Measurements from ENCODE around the gene MATN3. TPM values are rescaled to one million over a fixed set of nuclear protein-coding genes. Genes with fewer than 3 reads are reported as not detected.

MATN3 gene
- polyA plus RNA-seq, 1 donor (not counting 4 experiments of a cell fraction or from before 2014, with no cell fraction given) = 1.4 TPM

GRCh38 chr2:20016346-20016745, 3.9 kb upstream of the MATN3 start:
- H3K79me2 ChIP-seq (ENCODE audit: control insufficient read depth, insufficient read depth, low read length) = no peaks in the 10 kb centered on the region
- no peak overlapping the region for H2AFZ ChIP-seq (ENCODE audit: control insufficient read depth, low read length)
- dilution Hi-C loops (cut with MboI; ENCODE audit: extremely low pct_ligation_motif_present, low sequenced_read_pairs) = no loop called here
- H3K27ac ChIP-seq (ENCODE audit: control insufficient read depth, insufficient read depth, low read length) = no peak overlapping the region
- H3K4me1 ChIP-seq (ENCODE audit: control insufficient read depth, extremely low read depth, insufficient read depth, low read length) = peaks cover 8% of the 10 kb centered on the region
- no peaks in the 10 kb centered on the region for H3K9me3 ChIP-seq (ENCODE audit: control insufficient read depth, low read depth, low read length)
- no peaks in the 10 kb centered on the region for H3K9me1 ChIP-seq (ENCODE audit: control insufficient read depth, extremely low read depth, insufficient read depth, low read length)
- TF ChIP-seq CTCF (optimal IDR thresholded peaks at IDR 0.05 in 1 of 3, IDR thresholded peaks at IDR 0.05 in 1 of 3, conservative IDR thresholded peaks at IDR 0.05 in 1 of 3; ENCODE audit: extremely low read depth in 1 of 3, insufficient read depth in 2 of 3, low read length in 3 of 3) (peak in 1 of 3 experiments; percentile 14), EZH2 (IDR thresholded peaks at IDR 0.05; ENCODE audit: low read length) (no peak)
- DNase-seq (ENCODE audit: low read depth, low spot score) = no peak
- FAIRE-seq = no peak
- no peaks in the 10 kb centered on the region for H3K36me3 ChIP-seq (ENCODE audit: control insufficient read depth in 2 of 2, extremely low read depth in 1 of 2, insufficient read depth in 2 of 2, low read length in 2 of 2)
- H3K4me3 ChIP-seq (ENCODE audit: control insufficient read depth in 2 of 3, extremely low read depth in 1 of 3, insufficient read depth in 2 of 3, low read depth in 1 of 3, low read length in 3 of 3) = no peak overlapping the region
- H3K27me3 ChIP-seq (ENCODE audit: control insufficient read depth, extremely low read depth, insufficient read depth, low read length) = peaks cover 5% of the 10 kb centered on the region
- no peak overlapping the region for H3K4me2 ChIP-seq (ENCODE audit: control insufficient read depth, extremely low read depth, insufficient read depth, low read depth, low read length)
- no peak overlapping the region for H3K9ac ChIP-seq (ENCODE audit: control insufficient read depth, extremely low read depth, insufficient read depth, low read length)
- H4K20me1 ChIP-seq (ENCODE audit: control insufficient read depth, extremely low read depth, insufficient read depth, low read length) = no peaks in the 10 kb centered on the region

GRCh38 chr2:20015482-20016083, 3.1 kb upstream of the MATN3 start:
- no peak for FAIRE-seq
- H3K4me2 ChIP-seq (ENCODE audit: control insufficient read depth, extremely low read depth, insufficient read depth, low read depth, low read length) = no peak overlapping the region

More at GRCh38 chr2:20015482-20016083, 3.1 kb upstream of the MATN3 start:
- H3K36me3 ChIP-seq (ENCODE audit: control insufficient read depth in 2 of 2, extremely low read depth in 1 of 2, insufficient read depth in 2 of 2, low read length in 2 of 2) = no peaks in the 10 kb centered on the region
- no peak overlapping the region for H3K27ac ChIP-seq (ENCODE audit: control insufficient read depth, insufficient read depth, low read length)
- H3K79me2 ChIP-seq (ENCODE audit: control insufficient read depth, insufficient read depth, low read length) = no peaks in the 10 kb centered on the region
- H2AFZ ChIP-seq (ENCODE audit: control insufficient read depth, low read length) = no peak overlapping the region
- H3K9ac ChIP-seq (ENCODE audit: control insufficient read depth, extremely low read depth, insufficient read depth, low read length) = no peak overlapping the region
- H3K4me1 ChIP-seq (ENCODE audit: control insufficient read depth, extremely low read depth, insufficient read depth, low read length) = peaks cover 8% of the 10 kb centered on the region
- H3K9me1 ChIP-seq (ENCODE audit: control insufficient read depth, extremely low read depth, insufficient read depth, low read length) = no peaks in the 10 kb centered on the region
- dilution Hi-C loops (cut with MboI; ENCODE audit: extremely low pct_ligation_motif_present, low sequenced_read_pairs) = no loop called here
- DNase-seq (ENCODE audit: low read depth, low spot score) = no peak
- H4K20me1 ChIP-seq (ENCODE audit: control insufficient read depth, extremely low read depth, insufficient read depth, low read length) = no peaks in the 10 kb centered on the region
- H3K4me3 ChIP-seq (ENCODE audit: control insufficient read depth in 2 of 3, extremely low read depth in 1 of 3, insufficient read depth in 2 of 3, low read depth in 1 of 3, low read length in 3 of 3) = no peak overlapping the region
- peaks cover 9% of the 10 kb centered on the region for H3K27me3 ChIP-seq (ENCODE audit: control insufficient read depth, extremely low read depth, insufficient read depth, low read length)
- H3K9me3 ChIP-seq (ENCODE audit: control insufficient read depth, low read depth, low read length) = no peaks in the 10 kb centered on the region
- no peak for TF ChIP-seq EZH2 (IDR thresholded peaks at IDR 0.05; ENCODE audit: low read length)
- peak in 2 of 3 experiments; percentile 29 to 47 for TF ChIP-seq CTCF (optimal IDR thresholded peaks at IDR 0.05 in 1 of 3, IDR thresholded peaks at IDR 0.05 in 1 of 3, conservative IDR thresholded peaks at IDR 0.05 in 1 of 3; ENCODE audit: extremely low read depth in 1 of 3, insufficient read depth in 2 of 3, low read length in 3 of 3)

All from keratinocyte (primary cell).